Lower leg skin (tissue), 3 donors: Measurements from ENCODE around the gene LDLR.

Experiments
- POLR2A ChIP-seq, 2 donors: fragments of 450-650 bp; IDR thresholded peaks; one replicate each; pipeline ENCODE4 v1.6.1; 2016 to 2017; ENCODE audit warnings: antibody characterized with exemption in 2 of 2, mild to moderate bottlenecking in 1 of 2, moderate library complexity in 1 of 2
- TF ChIP-seq, protein P1 (sequence below), 3 donors: fragments of 450-650 bp; IDR thresholded peaks; one replicate each; pipeline ENCODE4 v1.5.1; 2016; ENCODE audit warnings: antibody characterized with exemption in 3 of 3, mild to moderate bottlenecking in 3 of 3, moderate library complexity in 2 of 3

DNA sequence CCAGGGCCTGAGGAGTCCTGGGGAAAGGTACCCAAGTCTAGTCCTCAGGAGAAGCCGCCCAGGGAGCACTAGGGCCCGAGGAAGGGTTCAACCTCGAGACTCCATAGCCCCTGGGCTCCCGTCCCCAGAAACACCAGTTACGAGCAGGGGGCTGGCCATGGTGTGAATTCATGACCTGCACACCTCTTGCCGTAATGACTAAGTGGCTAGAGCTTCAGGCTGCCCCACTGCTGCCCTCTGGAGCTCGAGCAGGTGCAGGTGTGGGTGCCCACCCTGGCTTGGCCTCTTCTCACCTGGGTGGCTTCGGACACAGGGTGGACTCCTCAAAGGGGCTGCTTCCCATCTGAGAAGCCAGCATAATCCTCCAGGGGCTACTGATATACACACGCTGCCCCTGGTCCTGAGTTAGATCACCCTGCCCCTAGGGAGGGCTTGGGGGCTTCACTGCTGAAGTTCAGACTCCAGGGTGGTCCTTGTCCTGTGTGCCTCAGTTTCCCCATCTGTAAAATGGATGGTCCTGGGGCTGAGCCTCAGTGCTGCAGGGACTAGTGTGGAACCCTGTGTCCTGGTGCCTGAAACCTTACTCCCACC, 52.8 kb downstream of the LDLR start:
- TF ChIP-seq, protein P1, sequence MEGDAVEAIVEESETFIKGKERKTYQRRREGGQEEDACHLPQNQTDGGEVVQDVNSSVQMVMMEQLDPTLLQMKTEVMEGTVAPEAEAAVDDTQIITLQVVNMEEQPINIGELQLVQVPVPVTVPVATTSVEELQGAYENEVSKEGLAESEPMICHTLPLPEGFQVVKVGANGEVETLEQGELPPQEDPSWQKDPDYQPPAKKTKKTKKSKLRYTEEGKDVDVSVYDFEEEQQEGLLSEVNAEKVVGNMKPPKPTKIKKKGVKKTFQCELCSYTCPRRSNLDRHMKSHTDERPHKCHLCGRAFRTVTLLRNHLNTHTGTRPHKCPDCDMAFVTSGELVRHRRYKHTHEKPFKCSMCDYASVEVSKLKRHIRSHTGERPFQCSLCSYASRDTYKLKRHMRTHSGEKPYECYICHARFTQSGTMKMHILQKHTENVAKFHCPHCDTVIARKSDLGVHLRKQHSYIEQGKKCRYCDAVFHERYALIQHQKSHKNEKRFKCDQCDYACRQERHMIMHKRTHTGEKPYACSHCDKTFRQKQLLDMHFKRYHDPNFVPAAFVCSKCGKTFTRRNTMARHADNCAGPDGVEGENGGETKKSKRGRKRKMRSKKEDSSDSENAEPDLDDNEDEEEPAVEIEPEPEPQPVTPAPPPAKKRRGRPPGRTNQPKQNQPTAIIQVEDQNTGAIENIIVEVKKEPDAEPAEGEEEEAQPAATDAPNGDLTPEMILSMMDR (IDR thresholded peaks at IDR 0.05) = no peak
- no peak for TF ChIP-seq POLR2A (IDR thresholded peaks at IDR 0.05)
